Activated CD4-positive, alpha-beta T cell treated with anti-CD3 and anti-CD28 coated beads, Interleukin-10, Interleukin-2, amounts not matched to agents 100 ng/mL and 50 ng/mL, durations not matched to agents 16 hours and 8 hours (primary cell): ENCODE measurements around the gene ST7.

Experiments
- DNase-seq: peaks from one replicate; pipeline ENCODE4 v3.0.0-alpha.2; 2020

Gene ST7

DNA sequence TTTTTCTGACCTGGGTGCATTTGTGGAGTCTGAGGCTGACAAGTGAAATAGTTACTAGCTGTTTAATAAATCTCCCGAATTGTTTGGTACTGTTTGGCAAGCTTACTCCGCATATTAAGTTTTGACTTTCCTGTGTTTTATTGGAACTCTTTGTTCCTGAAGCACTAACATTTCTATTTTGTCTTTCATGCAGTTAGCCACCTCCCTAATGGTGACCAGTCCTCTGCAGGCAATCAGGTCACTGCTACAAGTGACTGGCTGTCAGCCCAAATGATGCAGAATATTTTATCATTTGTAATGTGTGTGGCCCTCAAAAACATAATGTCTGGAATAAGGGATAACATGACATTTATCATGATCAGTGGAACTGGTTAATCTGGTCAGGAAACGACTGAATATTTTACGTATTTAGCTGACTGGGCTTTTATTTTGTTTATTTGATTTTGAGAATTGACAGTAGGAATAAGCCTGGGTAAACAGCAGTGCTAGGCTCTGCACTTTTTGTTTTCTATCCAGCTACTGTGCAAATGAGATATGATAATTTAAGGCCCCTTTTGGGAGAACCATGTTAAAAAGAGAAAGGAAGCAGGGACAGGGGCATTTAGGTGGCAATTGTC lies 82.9 kb downstream of the ST7 start:
- no peak for DNase-seq

DNA sequence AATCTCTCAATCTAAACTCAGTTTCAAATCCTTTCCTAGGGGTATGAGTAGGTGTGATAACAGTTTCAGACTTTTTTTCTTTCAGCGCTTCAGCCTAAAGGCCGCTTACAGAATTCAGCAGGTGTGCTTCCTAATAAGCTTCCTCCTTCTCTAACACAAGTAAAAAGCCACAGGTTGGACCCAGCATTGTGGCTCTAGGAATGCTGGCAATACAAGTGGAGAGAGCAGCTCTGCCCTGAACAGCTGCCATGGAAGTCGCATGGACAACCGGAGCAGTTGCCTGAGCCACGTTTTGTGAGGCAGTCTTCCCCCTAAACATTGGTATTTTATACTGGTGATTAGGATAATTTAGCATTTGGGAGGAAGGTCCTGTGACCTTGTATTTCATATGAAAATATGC lies 83.5 kb downstream of the ST7 start:
- DNase-seq, result no peak

DNA sequence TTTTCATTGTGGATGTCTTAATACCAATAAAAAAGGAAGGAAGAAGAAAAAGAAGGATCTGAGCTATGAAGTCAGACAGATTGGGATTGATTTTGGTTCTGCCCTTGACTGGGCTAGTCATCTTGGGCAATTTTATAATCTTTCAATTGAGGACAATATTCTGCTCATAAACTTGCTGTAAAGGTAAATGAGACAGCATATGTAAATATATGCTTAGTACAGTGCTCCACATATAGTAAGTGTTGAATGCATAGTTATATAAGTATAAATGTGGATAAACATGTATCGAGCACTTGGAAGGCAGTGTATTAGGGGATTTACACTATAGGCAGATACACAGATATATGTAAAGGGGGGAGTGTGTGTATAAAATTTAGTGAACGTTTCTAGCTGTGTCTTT lies 85.1 kb downstream of the ST7 start:
- no peak for DNase-seq

DNA sequence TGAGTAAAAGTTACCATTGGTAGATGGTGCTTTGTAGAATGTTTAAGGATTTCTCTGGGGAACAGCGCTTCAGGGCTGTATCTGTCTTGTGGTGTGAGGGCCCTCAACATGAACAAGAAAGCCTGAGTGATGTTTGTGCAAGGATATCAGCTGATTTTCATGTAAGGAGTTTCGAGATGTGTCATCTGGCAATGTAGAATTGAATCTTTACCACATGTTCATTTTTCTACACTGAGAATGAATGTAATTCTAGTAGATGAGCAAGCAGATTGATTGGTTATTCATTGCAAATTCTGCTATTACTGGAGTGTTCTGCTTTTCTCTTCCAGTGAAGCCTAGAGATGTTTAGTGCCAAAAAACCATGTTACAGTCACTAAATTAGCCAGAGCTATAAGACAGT lies 87.7 kb downstream of the ST7 start:
- DNase-seq, result peak; percentile 84

DNA sequence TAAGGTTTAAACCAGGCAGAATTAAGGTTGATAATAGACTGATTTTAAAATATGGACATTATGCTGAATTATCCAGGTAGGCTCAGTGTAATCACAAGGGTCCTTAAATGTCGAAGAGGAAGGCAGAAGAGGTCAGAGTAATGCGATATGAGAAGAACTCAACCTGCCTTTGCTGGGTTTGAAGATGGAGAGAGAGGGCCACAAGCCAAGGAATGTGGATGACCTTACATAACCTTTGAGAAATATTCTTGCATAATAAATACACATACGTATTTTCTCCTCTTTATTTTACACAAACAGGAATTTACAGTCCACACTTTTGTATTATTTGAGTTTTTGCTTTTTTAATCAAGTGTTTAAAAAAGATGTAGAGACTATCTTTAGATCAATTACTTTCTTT lies 88.5 kb downstream of the ST7 start:
- DNase-seq, result no peak

DNA sequence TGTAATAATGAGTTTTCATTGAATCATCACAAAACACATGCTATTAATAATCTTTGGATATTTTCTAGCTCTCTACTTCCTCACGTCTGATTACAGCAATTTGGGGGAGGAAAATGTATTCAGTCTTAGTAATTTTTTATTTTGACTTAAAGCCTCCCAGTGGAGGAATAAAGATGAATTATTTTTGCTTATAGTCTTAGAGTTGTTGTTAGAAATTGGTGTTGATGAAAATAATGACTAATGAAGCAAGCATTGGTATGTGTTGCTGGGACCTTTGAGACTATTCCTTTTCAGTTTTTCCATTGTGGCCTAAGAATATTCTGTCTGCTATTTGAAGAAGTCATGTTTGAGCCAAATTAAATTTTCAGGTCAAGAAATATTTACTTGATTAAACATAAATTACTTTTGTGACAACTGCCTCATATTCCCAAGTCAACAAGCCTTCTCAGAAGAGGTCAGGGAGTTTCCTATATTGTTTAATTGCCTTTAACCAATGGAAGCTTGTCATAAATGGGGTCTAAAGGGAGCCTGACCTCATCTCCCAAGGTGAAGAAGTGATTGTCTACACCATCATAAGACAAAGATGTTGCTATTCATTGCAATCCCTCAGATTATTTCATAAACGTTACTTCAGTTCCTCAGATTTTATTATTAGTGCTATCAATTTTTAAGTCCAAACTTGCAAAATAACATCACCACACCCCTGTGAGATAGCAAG lies 90.0 kb downstream of the ST7 start:
- DNase-seq, result no peak

DNA sequence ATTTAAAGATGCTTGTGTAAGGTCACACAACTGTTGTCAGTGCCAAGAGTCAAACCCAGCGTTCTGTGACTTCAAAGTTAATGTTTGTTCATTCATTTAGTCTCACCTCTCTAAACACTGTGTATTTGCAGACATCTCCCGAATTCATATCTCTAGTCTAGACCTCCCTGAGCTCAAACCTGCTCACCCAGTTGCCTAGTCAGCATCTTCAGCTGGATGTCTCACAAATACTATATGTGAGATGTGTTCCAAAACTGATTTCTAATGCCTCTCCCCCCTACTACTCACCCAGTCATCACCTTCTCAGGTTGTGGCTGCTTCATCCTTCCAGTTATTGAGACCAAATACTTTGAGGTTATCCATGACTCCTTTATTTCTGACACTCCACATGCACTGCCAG lies 91.4 kb downstream of the ST7 start:
- DNase-seq, result no peak

DNA sequence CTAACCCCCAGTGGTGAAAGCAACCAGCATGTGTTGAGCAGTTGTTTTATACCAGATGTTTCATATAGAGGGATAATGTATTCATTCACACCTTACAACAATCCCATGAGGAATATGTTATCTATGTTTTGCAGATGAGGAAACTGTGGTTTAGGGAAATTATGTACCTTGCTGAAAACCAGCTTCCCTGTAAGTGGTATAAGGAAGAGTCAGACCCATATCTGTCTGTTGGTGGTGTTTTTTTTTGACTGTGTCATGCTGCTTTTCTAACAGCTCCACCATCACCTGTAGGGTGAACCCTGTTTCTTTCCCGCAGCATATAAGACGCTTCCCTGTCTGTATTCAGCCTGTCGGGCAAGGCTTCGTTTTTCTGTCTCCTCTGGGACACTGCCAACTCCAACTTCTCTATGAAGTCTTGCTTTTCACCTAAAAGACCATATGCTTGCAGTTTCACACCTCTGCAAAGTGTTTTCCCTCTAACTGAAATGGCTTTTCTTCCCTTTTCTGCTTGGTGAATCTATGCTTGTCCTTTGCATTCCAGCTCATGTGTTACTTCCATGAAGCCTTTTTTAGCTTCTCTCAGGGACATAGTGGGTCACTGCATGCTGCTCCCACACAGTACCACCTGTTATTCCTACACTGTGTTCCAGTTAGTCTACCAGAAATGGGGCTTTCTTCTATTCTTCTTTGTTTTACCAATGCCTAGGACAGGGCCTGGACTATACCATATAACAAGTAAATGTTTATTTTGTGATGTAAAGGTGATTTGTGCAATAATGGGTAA lies 92.8 kb downstream of the ST7 start:
- DNase-seq, result no peak

DNA sequence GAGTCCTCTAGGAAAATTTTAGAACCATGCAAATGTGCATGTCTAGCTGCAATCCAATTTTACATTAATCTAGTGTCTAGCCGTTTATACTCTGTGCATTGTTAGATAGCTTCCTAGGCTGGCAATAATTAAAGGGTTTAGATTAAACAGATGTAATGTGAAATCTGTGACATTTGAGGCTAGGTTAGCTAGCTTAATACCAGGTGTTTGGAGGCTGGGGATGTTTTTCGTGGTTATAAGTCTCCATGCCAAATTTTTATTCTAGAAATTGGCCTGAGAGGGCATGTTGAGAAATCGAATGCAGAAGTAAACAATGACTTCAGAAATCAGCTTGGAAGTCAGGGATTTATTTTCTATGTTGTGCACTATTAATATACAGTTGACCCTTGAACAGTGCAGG lies 94.2 kb downstream of the ST7 start:
- DNase-seq, result no peak

DNA sequence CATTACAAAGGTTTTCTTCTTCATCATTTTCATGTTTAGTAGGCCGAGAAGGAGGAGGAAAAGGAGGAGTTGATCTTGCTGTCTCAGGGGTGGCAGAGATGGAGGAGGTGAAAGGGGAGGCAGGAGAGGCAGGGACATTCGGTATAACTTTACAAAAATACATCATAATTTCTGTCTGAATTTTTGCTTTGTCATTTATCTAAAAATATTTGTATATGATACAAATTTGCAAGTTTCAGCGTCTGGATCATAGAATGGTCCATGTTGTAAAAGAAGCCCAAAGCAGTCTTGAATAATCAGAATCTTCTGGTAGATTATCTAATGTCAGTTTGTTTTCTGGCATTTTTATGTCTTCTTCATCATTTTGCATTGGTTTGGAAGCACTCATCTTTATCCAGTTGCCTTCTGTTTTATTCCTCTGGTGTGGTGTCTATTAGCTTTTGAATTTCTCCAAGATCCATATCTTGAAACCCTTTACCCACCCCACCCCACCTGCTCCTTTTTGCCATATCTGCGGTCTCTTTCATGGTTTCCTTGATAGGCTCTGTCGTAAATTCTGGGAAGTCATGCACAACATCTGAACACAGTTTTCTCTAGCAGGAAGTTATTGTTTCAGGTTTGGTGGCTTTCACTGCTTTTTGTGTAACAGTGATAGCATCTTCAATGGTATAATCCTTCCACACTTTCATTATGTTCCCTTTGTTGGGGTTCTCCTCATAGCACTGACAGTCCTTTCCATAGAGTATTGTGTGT lies 95.0 kb downstream of the ST7 start:
- peak; percentile 47 for DNase-seq

DNA sequence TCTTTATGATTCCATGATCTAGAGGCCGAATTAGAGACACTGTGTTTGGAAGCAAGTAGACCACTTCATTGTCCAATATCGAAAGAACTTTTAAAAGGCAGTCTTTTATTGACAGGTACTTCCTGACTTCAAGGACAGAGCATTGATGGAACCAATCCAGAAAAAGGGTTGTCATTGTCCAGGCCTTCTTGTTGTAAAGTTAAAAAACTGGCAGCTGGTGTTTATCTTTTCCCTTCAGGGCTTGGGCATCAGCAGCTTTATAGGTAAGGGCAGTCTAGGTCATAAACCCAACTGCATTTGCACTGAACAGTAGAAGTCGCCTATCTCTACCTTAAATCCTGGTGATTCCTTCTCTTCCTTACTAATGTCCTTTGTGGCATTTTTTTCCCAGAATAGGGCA lies 95.6 kb downstream of the ST7 start:
- DNase-seq, result no peak

DNA sequence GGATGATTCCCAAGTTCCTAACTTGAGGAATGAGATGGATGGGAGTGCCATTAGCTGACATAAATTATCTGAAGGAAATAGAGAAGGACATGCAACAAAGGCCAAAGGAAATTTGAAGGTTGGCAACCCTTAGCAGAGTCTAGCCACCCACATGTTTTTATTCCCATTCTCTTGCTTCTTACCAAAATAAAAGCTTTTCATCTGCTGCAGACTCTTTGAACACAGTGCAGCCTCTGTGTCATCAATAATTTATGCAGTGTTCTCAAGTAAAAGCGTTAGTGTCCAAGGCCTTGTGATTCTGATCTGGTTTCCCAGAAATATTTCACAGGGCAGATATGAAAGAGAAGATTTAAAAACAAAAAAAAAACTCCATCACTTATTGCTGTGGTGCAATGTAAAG lies 98.5 kb downstream of the ST7 start:
- DNase-seq, result no peak

DNA sequence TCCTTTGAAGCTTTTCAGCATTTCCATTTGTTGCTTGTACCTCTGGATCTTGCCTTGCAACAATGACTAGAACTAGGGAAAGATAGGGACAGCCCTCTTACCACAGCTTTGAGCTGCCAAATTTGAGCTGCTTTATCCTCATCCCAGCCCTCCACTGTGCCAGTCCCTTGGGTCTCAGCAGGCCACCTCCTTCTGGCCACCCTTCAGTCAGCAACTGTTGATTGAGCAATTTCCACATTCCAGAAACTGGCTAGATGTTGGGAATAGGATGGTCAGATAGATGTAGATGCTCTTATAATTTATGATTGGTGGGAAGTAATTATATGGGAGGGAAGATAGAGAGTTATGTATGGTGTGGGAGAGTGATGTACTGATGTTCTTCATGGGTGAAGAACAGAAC lies 100.1 kb downstream of the ST7 start:
- no peak for DNase-seq

DNA sequence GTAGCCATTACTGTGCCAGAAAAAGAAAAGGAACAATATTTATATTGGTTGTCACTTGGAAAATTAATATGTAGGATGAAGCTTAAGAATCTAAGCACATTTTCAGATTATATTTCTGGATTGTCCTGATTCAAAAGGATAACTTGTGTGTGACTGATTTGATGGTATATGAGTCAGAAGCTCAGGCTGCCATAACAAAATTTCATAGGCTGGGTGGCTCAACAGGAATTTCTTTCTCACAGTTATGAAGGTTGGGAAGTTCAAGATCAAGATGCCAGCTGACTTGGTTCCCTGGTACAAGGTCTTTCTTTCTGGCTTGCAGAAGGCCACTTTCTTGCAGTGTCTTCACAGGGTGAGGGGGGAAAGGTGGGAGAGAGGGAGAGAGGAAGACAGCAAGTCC lies 108.5 kb downstream of the ST7 start:
- DNase-seq, result no peak

DNA sequence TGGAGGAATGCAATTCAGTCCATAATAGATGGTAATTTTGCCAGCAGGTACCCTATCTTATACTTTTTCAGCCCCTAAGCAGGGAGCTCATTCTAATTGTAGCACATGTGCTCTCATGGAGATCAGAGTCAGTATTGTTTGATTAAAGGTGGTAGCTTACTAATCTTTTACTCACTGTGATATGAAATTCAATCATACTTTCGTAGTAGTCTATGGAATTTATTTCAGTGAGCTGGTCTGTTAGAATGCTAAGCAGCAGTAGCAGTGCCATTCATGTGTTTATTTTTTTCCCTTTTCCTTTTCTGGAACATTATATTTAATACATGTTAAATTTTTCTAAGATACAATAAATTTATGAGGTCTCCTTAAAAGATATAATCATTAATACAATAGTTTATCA lies 109.0 kb downstream of the ST7 start:
- DNase-seq, result no peak

DNA sequence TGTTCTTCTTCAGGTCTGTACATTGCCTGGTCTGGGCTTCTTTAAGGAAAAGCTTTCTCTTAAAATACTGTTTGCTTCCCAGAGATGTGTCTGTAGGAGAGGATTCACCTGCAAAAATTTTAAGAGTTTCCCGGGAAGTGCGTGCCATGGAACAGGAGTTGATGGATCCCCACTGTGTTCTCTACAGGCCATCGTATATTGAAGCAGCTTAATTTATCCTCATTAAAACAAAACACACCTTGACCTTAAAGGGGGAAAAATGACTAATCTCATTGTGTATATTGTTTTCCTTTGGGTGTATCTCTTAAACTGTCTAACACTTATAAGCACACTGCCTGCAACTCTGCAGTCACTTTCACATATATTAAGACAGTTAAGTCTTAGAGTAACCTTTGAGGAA lies 111.4 kb downstream of the ST7 start:
- DNase-seq, result no peak

DNA sequence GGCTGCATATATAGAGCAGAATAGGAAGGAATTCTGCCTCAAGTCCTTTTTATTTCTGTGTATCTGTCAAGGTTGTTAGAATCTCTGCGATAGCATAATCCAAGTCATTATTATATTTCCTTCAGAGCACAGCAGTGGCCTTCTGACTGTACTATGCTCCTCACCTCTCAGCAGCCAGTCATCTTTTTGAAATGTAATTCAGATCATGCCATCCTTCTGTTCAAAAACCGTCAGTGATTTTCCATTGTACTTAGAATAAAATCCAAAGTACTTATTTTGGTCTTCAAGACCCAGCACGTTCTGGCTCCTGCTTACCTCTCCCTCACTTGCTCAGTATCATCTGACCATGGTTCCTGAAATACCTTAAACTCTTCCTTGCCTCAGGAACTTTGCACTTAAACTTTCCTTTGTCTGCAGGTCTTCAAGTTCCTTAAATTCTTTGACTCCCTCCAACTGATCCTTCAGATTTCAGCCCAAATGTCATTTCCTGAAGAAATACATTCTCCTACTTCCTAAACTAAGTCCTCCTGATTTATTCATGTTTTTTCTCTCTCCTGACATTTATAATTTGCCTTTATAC lies 112.4 kb downstream of the ST7 start:
- no peak for DNase-seq

DNA sequence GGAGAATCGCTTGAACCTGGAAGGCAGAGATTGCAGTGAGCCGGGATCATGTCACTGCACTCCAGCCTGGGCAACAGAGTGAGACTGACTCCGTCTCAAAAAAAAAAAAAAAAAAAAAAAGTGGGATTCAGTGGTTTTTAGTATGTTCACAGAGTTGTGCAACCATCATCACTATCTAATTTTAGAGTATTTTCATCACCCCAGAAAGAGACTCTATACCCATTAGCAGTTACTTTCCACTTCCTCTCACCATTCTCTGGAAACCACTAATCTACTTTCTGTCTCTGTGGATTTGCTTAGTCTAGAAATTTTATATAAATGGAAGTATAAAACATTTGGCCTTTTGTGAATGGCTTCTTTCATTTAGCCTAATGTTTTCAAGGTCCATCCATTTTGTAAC lies 113.4 kb downstream of the ST7 start:
- DNase-seq, result no peak

DNA sequence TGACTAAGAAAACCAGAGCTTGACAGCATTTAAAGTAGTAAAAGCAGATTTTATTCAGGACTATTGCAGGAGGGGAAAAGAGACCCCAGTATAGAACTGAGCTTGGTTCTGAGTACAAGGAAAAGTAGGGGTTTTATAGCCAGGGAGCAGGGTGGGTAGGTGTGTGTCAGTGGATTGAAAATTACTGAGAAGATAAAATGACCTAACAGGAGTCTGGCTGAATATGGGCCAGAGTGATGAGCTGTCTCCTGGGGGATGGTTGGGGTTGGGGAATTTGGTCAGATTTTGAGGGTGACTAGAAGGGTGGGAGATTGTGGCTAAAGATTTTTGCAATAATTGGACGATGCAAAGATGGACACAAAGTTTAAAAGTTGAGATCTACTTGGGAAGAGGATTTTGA lies 114.0 kb downstream of the ST7 start:
- no peak for DNase-seq

DNA sequence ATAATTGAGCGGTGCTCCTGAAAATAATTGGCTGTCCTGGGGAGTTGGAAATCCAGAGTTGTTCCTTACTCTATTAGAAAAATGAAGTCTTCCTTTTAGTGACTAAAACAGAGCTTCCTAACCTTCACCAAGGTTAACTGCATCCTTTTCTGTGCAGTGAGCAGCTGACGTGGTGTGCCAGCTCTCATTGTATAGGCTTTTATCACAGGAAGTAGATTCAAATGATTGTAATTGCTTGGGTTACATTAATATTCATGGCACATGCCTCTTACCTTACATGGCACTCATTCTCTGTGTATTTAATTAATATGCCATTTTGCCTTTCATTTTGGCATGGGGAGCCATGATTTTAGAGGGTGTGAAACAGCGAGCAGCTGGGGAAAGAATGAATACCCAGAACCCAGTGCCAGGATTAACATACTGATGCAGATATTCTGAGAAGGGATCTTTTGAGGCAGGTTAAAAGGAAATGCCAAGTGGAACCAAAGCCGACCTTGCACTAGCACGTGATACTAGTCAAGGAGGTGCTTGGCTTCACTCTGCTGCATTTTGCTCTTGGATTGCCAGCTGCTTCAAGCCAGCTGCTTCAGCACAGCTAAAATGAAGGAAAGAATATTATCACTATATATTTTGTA lies 115.3 kb downstream of the ST7 start:
- DNase-seq, result peak; percentile 10

DNA sequence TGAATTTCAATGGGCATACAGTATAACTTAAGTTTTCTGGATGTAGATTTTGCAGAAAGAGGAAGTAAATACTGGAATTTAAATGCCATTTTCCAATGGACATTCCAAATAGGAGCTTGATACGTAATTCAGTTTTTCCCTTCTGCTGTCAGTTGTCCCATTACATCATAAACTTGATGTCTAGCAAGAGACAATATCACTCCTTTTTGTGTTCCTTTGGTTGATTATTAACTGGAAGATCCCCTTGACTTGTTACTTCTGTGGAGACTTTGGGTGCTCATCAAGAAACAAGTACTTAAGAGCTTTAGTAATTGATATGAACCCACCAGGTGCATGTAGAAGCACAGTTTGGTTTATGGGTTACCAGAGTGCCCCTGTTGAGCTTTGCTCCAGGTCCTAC lies 116.1 kb downstream of the ST7 start:
- no peak for DNase-seq

DNA sequence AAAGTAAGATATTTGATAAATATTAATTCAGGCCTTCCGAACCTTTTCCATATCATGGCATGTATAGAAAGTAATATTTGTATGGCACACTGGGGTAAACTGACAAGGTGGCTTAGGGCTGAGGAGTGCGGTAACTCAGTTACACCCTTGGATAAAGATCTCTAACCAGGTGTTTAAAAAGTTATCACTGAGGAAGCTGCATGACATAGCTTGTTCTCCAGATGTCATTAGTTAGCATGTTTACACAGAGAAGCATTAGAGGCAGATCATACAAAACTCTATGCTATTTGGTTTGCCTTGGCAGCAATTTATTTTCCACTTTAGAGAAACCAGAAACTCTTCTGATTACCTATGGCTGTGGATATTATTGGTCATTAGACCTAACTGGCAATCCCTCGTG lies 118.2 kb downstream of the ST7 start:
- no peak for DNase-seq

DNA sequence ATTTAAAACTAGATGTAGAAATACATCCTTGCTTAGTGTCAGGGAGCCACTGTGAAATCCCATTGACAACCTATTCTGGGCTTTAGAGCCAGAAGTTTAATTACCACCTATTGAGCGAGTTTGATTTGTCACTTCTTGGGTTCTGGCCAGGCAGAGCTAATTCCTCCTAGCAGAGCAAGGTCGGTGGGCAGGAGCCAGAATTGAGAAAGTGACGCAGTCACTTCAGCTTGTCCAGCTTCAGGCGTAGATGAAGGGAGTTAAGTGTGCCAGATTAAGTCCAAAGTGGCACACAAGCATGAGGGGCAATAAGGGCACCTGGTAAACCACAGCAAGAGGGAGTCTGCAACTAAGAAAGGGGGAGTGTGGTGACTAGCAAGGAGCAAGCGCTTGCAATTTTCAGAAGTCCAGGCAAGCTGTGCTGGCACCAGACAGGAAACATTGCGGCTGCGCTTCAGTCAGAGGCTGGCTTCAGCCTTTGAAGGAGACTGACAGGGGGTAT lies 119.4 kb downstream of the ST7 start:
- DNase-seq, result no peak
